H9 (cell line): ENCODE measurements around the gene FBN3. TPM values are rescaled to one million over a fixed set of nuclear protein-coding genes. Genes with fewer than 3 reads are reported as not detected.

Experiments used
- DNase-seq: peaks from one replicate; pipeline ENCODE4 v3.0.0-alpha.2; 2017
- H2AFZ ChIP-seq: one replicate; pipeline ENCODE4 v1.6.1; 2013; ENCODE audit warnings: mild to moderate bottlenecking, low read length, control low read depth, moderate library complexity
- H2AK5ac ChIP-seq: 2 replicates; pipeline ENCODE4 v1.6.1; 2013; ENCODE audit warnings: low read length, control low read depth, mixed read lengths; ENCODE audit not compliant: insufficient read length
- H2BK120ac ChIP-seq: one replicate; pipeline ENCODE4 v1.6.1; 2013; ENCODE audit warnings: low read depth, mild to moderate bottlenecking, low read length, control low read depth, inconsistent platforms; ENCODE audit not compliant: poor library complexity, severe bottlenecking
- H2BK12ac ChIP-seq: 2 replicates; pipeline ENCODE4 v1.6.1; 2013; ENCODE audit warnings: low read length, control low read depth, mixed read lengths, low read depth; ENCODE audit not compliant: insufficient read length
- H2BK15ac ChIP-seq: 2 replicates; pipeline ENCODE4 v1.6.1; 2013; ENCODE audit warnings: low read depth, low read length, control low read depth
- H2BK20ac ChIP-seq: one replicate; pipeline ENCODE4 v1.6.1; 2013; ENCODE audit warnings: low read depth, mild to moderate bottlenecking, low read length, control low read depth, inconsistent platforms; ENCODE audit not compliant: poor library complexity, severe bottlenecking
- H2BK5ac ChIP-seq: 2 replicates; pipeline ENCODE4 v1.6.1; 2013; ENCODE audit warnings: low read length, control low read depth, mixed read lengths; ENCODE audit not compliant: insufficient read length
- H3K14ac ChIP-seq: 2 replicates; pipeline ENCODE4 v1.6.1; 2013; ENCODE audit warnings: low read length, control low read depth; ENCODE audit not compliant: insufficient read depth
- H3K18ac ChIP-seq: 2 replicates; pipeline ENCODE4 v1.6.1; 2013; ENCODE audit warnings: low read depth, mild to moderate bottlenecking, mixed read lengths, low read length, control low read depth; ENCODE audit not compliant: insufficient read length
- H3K23ac ChIP-seq: 2 replicates; pipeline ENCODE4 v1.6.1; 2013; ENCODE audit warnings: low read length, control low read depth, mixed read lengths, low read depth; ENCODE audit not compliant: insufficient read length
- H3K23me2 ChIP-seq: 2 replicates; pipeline ENCODE4 v1.6.1; 2013; ENCODE audit warnings: low read depth, mild to moderate bottlenecking, mixed read lengths, low read length, control low read depth; ENCODE audit not compliant: insufficient read length, poor library complexity, severe bottlenecking
- H3K27ac ChIP-seq: 2 replicates; pipeline ENCODE4 v1.5.1; 2013; ENCODE audit warnings: low read length, control low read depth, mixed read lengths, low read depth; ENCODE audit not compliant: insufficient read length
- H3K27me3 ChIP-seq: 2 replicates; pipeline ENCODE4 v1.6.1; 2013; ENCODE audit warnings: low read length, control low read depth, inconsistent platforms; ENCODE audit not compliant: insufficient read depth
- H3K4ac ChIP-seq: 2 replicates; pipeline ENCODE4 v1.6.1; 2013; ENCODE audit warnings: low read depth, mild to moderate bottlenecking, control low read depth, inconsistent platforms, low read length, moderate library complexity
- H3K4me1 ChIP-seq: 2 replicates; pipeline ENCODE4 v1.6.1; 2013; ENCODE audit warnings: low read length, control low read depth, inconsistent platforms; ENCODE audit not compliant: insufficient read depth
- H3K4me2 ChIP-seq: 2 replicates; pipeline ENCODE4 v1.6.1; 2013; ENCODE audit warnings: low read length, control low read depth, mixed read lengths; ENCODE audit not compliant: insufficient read length, insufficient read depth
- H3K56ac ChIP-seq: 2 replicates; pipeline ENCODE4 v1.6.1; 2013; ENCODE audit warnings: low read depth, mild to moderate bottlenecking, mixed read lengths, low read length, control low read depth; ENCODE audit not compliant: insufficient read length
- H3K79me1 ChIP-seq: 2 replicates; pipeline ENCODE4 v1.6.1; 2013; ENCODE audit warnings: low read depth, mild to moderate bottlenecking, moderate library complexity, low read length, control low read depth, inconsistent platforms; ENCODE audit not compliant: insufficient read depth, poor library complexity, severe bottlenecking
- H3K79me2 ChIP-seq: 2 replicates; pipeline ENCODE4 v1.6.1; 2013; ENCODE audit warnings: low read length, control low read depth, inconsistent platforms; ENCODE audit not compliant: insufficient read depth
- H3K9ac ChIP-seq: 2 replicates; pipeline ENCODE4 v1.6.1; 2013; ENCODE audit warnings: low read length, control low read depth, mixed read lengths; ENCODE audit not compliant: insufficient read length; ENCODE audit errors: extremely low read depth
- H3K9me3 ChIP-seq: one replicate; pipeline ENCODE4 v1.6.1; 2013; ENCODE audit warnings: low read depth, low read length, inconsistent platforms; ENCODE audit not compliant: control insufficient read depth
- H3T11ph ChIP-seq: one replicate; pipeline ENCODE4 v1.6.1; 2013; ENCODE audit warnings: mild to moderate bottlenecking, low read length, control low read depth, inconsistent platforms
- H4K20me1 ChIP-seq: one replicate; pipeline ENCODE4 v1.6.1; 2013; ENCODE audit not compliant: control insufficient read depth, insufficient read length, insufficient read depth
- H4K5ac ChIP-seq: 2 replicates; pipeline ENCODE4 v1.6.1; 2013; ENCODE audit warnings: low read depth, mild to moderate bottlenecking, mixed read lengths, low read length, control low read depth; ENCODE audit not compliant: insufficient read length
- H4K8ac ChIP-seq: replicated peaks from 2 replicates; pipeline ENCODE4 v1.6.1; 2013; ENCODE audit warnings: low read length, control low read depth, mixed read lengths, low read depth; ENCODE audit not compliant: insufficient read length
- H4K91ac ChIP-seq: 2 replicates; pipeline ENCODE4 v1.6.1; 2013; ENCODE audit warnings: low read depth, mild to moderate bottlenecking, moderate library complexity, mixed read lengths, low read length, control low read depth; ENCODE audit not compliant: insufficient read length
- H3K27ac Mint-ChIP-seq, 3 experiments: 2 replicates in 2 of 3; 3 replicates in 1 of 3; pipeline ENCODE4 v1.8.0; 2020 to 2021; ENCODE audit warnings: mixed read lengths in 3 of 3, mild to moderate bottlenecking in 1 of 3, moderate library complexity in 1 of 3
- H3K27me3 Mint-ChIP-seq: 2 replicates; pipeline ENCODE4 v1.8.0; 2021; ENCODE audit warnings: low read depth, mild to moderate bottlenecking, moderate library complexity, mixed read lengths
- H3K36me3 Mint-ChIP-seq, 3 experiments: 2 replicates in 2 of 3; 3 replicates in 1 of 3; pipeline ENCODE4 v1.8.0; 2020 to 2021; ENCODE audit warnings: low read depth in 3 of 3, mixed read lengths in 3 of 3; ENCODE audit not compliant: insufficient read depth in 1 of 3
- H3K4me1 Mint-ChIP-seq, 2 experiments: 2 replicates each; pipeline ENCODE4 v1.8.0; 2020; ENCODE audit warnings: mixed read lengths in 2 of 2
- H3K4me3 Mint-ChIP-seq, 2 experiments: 2 replicates in 1 of 2; 3 replicates in 1 of 2; pipeline ENCODE4 v1.8.0; 2020 to 2021; ENCODE audit warnings: mild to moderate bottlenecking in 2 of 2, mixed read lengths in 2 of 2, moderate library complexity in 1 of 2
- H3K9me3 Mint-ChIP-seq, 2 experiments: 2 replicates in 1 of 2; 3 replicates in 1 of 2; pipeline ENCODE4 v1.8.0; 2020; ENCODE audit warnings: mild to moderate bottlenecking in 2 of 2, mixed read lengths in 2 of 2, moderate library complexity in 1 of 2
- WGBS: extraction: QIAGEN DNeasy Blood & Tissue Kit; methylation state at CpG from one replicate; pipeline ENCODE4 v1.1.7; 2013; ENCODE audit warnings: missing lambda C conversion rate, low lambda C conversion rate, mixed read lengths; ENCODE audit not compliant: insufficient read length; ENCODE audit errors: extremely low coverage; 5-methylcytosine and 5-hydroxymethylcytosine counted together
- total RNA-seq: library from RNA; stranded (reverse); gene quantifications from 2 replicates; pipeline ENCODE4 v1.2.1, GENCODE V29; 2021
- TF ChIP-seq, protein P1 (sequence below): fragments of 200-600 bp; sonication (generic); conservative IDR thresholded peaks from 3 replicates; pipeline ENCODE4 v1.8.0; 2021; ENCODE audit warnings: antibody characterized with exemption, mild to moderate bottlenecking

FBN3 gene
- total RNA-seq, 1 experiment from 2014 or later = 31.0 TPM

DNA sequence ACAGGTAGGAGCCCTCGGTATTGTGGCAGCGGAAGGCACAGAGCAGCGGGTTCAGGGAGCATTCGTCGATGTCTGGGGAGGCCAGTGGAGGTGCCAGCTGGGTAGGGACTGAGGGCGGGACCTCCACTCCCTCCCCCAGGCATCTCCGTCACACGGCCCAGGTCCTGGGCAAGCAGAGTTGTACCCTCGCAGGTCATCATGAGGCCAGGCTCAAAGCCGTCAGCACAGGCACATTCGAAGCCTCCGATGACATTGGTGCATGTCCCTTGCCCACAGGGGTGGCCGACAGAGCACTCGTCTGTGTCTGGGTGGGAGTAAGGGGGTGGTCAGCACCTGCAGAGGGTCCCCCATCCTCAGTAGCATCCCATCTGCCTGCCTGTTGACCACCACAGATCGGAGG lies 61.5 kb downstream of the FBN3 start:
- Histone ChIP-seq H2BK20ac (no peak overlapping the region), H3K79me2 (no peaks in the 10 kb centered on the region), H3K18ac (no peak overlapping the region), H3K4me1 (no peaks in the 10 kb centered on the region), H3K14ac (no peak overlapping the region), H3K23ac (no peak overlapping the region), H3K27ac (no peak overlapping the region), H3K79me1 (no peaks in the 10 kb centered on the region), H4K20me1 (no peaks in the 10 kb centered on the region), H2BK12ac (no peak overlapping the region), H3K4ac (no peak overlapping the region), H4K91ac (no peak overlapping the region), H3K9ac (no peak overlapping the region), H2AFZ (no peak overlapping the region), H4K5ac (no peak overlapping the region), H3K56ac (no peak overlapping the region), H2BK15ac (no peak overlapping the region), H2BK120ac (no peak overlapping the region), H3K23me2 (no peaks in the 10 kb centered on the region), H3K9me3 (no peaks in the 10 kb centered on the region), H3K27me3 (no peaks in the 10 kb centered on the region), H4K8ac (no peak overlapping the region), H2AK5ac (no peak overlapping the region), H3T11ph (no peak overlapping the region), H3K4me2 (no peak overlapping the region), H2BK5ac (no peak overlapping the region)
- peaks cover 0 to 1% of the 10 kb centered on the region in 2 experiments; a peak in 1 of 5 replicates for H3K9me3 Mint-ChIP-seq
- H3K4me1 Mint-ChIP-seq = peaks cover 2 to 3% of the 10 kb centered on the region in 2 experiments; a peak in 3 of 4 replicates
- TF ChIP-seq, protein P1, sequence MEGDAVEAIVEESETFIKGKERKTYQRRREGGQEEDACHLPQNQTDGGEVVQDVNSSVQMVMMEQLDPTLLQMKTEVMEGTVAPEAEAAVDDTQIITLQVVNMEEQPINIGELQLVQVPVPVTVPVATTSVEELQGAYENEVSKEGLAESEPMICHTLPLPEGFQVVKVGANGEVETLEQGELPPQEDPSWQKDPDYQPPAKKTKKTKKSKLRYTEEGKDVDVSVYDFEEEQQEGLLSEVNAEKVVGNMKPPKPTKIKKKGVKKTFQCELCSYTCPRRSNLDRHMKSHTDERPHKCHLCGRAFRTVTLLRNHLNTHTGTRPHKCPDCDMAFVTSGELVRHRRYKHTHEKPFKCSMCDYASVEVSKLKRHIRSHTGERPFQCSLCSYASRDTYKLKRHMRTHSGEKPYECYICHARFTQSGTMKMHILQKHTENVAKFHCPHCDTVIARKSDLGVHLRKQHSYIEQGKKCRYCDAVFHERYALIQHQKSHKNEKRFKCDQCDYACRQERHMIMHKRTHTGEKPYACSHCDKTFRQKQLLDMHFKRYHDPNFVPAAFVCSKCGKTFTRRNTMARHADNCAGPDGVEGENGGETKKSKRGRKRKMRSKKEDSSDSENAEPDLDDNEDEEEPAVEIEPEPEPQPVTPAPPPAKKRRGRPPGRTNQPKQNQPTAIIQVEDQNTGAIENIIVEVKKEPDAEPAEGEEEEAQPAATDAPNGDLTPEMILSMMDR = no peak
- no peak for DNase-seq
- H3K36me3 Mint-ChIP-seq = peaks cover 23 to 35% (median 28%) of the 10 kb centered on the region in 3 experiments; a peak in 6 of 7 replicates
- no peak overlapping the region; a peak in 1 of 7 replicates for H3K27ac Mint-ChIP-seq
- WGBS = no CpG with 5 or more reads among the region's 15 CpGs
- no peaks in the 10 kb centered on the region for H3K27me3 Mint-ChIP-seq
- H3K4me3 Mint-ChIP-seq = no peak overlapping the region
